H1 (cell line): ENCODE results near the gene YRDC. TPM values are rescaled to one million over a fixed set of nuclear protein-coding genes. Genes with fewer than 3 reads are reported as not detected.

Source experiments
- CTCF ChIA-PET: fragments of 300-600 bp; sonication (Branson Sonifier 250); formaldehyde crosslinking; loops from one replicate; lab custom pipeline; 2021; ENCODE audit not compliant: partially characterized antibody; lab: Charles Lee
- POLR2A ChIA-PET: fragments of 300-600 bp; sonication (Branson Sonifier 250); formaldehyde crosslinking; loops from one replicate; lab custom pipeline; 2021; ENCODE audit warnings: inconsistent platforms; ENCODE audit not compliant: partially characterized antibody; lab: Charles Lee
- DNase-seq, 2 experiments: peaks; one replicate each; pipeline versions ENCODE4 v3.0.0 to v3.0.0-alpha.2; 2010 to 2022; ENCODE audit warnings: low spot score in 2 of 2, low read depth in 1 of 2, mixed read lengths in 1 of 2
- FAIRE-seq: peaks from 2 replicates; lab custom pipeline; 2011; peaks lifted over from hg19 to GRCh38; lab: Jason Lieb, UNC
- H2AFZ ChIP-seq: 2 replicates; pipeline ENCODE4 v1.8.1; 2012; ENCODE audit warnings: low read length, inconsistent platforms
- H2AK5ac ChIP-seq: 2 replicates; pipeline ENCODE4 v1.6.1; 2013; ENCODE audit warnings: low read depth, low read length
- H2BK120ac ChIP-seq: replicated peaks from 2 replicates; pipeline ENCODE3; 2013; ENCODE audit warnings: low read depth, low read length, inconsistent platforms
- H2BK12ac ChIP-seq: 2 replicates; pipeline ENCODE4 v1.6.1; 2013; ENCODE audit warnings: low read depth, low read length
- H2BK15ac ChIP-seq: 2 replicates; pipeline ENCODE4 v1.6.1; 2013; ENCODE audit warnings: low read length
- H2BK20ac ChIP-seq: 2 replicates; pipeline ENCODE4 v1.6.1; 2013; ENCODE audit warnings: low read length
- H2BK5ac ChIP-seq: 2 replicates; pipeline ENCODE4 v1.6.1; 2013; ENCODE audit warnings: low read depth, low read length
- H3K14ac ChIP-seq: 2 replicates; pipeline ENCODE4 v1.6.1; 2013; ENCODE audit warnings: inconsistent platforms; ENCODE audit not compliant: insufficient read length
- H3K18ac ChIP-seq: 2 replicates; pipeline ENCODE4 v1.6.1; 2013; ENCODE audit warnings: low read length; ENCODE audit errors: extremely low read depth
- H3K23ac ChIP-seq: 2 replicates; pipeline ENCODE4 v1.6.1; 2013; ENCODE audit warnings: inconsistent platforms; ENCODE audit not compliant: insufficient read length
- H3K23me2 ChIP-seq: 2 replicates; pipeline ENCODE4 v1.6.1; 2013; ENCODE audit warnings: low read depth, low read length
- H3K27ac ChIP-seq: 2 replicates; pipeline ENCODE4 v1.6.1; 2011; ENCODE audit warnings: low read depth, low read length, inconsistent platforms
- H3K27me3 ChIP-seq, 4 experiments: replicated peaks in 1 of 4; 1 replicate in 1 of 4; 2 replicates in 3 of 4; pipeline versions ENCODE4 v1.6.1 to v1.8.1; 2011 to 2013; ENCODE audit warnings: low read length in 3 of 4, mild to moderate bottlenecking in 3 of 4, inconsistent platforms in 2 of 4, mixed read lengths in 2 of 4, moderate library complexity in 1 of 4; ENCODE audit not compliant: control insufficient read depth in 3 of 4, insufficient read depth in 3 of 4; ENCODE audit errors: extremely low read depth in 1 of 4
- H3K36me3 ChIP-seq, 4 experiments: 2 replicates each; pipeline versions ENCODE4 v1.6.1 to v1.8.1; 2011 to 2013; ENCODE audit warnings: mild to moderate bottlenecking in 4 of 4, low read length in 3 of 4, moderate library complexity in 2 of 4, control low read depth in 1 of 4, inconsistent platforms in 1 of 4; ENCODE audit not compliant: insufficient read depth in 4 of 4, control insufficient read depth in 2 of 4
- H3K4ac ChIP-seq: replicated peaks from 2 replicates; pipeline ENCODE3; 2013; ENCODE audit warnings: low read length, low read depth, mixed read lengths, inconsistent platforms; ENCODE audit not compliant: insufficient read length
- H3K4me1 ChIP-seq, 4 experiments: replicated peaks in 1 of 4; 1 replicate in 1 of 4; 2 replicates in 3 of 4; pipeline versions ENCODE4 v1.6.1 to v1.8.1; 2011 to 2013; ENCODE audit warnings: low read length in 3 of 4, inconsistent platforms in 2 of 4, mixed read lengths in 1 of 4; ENCODE audit not compliant: insufficient read depth in 4 of 4, control insufficient read depth in 3 of 4
- H3K4me2 ChIP-seq, 2 experiments: 2 replicates each; pipeline versions ENCODE4 v1.6.1 to v1.8.1; 2011 to 2013; ENCODE audit warnings: low read depth in 2 of 2, low read length in 2 of 2, control low read depth in 1 of 2, inconsistent platforms in 1 of 2, mild to moderate bottlenecking in 1 of 2; ENCODE audit not compliant: insufficient read depth in 1 of 2
- H3K4me3 ChIP-seq, 4 experiments: fragments of 200-600, 300-600 bp in 1 of 4; sonication (generic), shearing (Covaris generic), sonication (Bioruptor Twin) in 1 of 4; 2 replicates each; pipeline versions ENCODE4 v1.5.1 to v1.8.1; 2011 to 2016; ENCODE audit warnings: low read length in 4 of 4, low read depth in 3 of 4, control low read depth in 2 of 4, inconsistent platforms in 2 of 4, mild to moderate bottlenecking in 2 of 4, mixed read lengths in 1 of 4, moderate library complexity in 1 of 4; ENCODE audit not compliant: insufficient read depth in 2 of 4; ENCODE audit errors: extremely low read depth in 1 of 4
- H3K56ac ChIP-seq: replicated peaks from 2 replicates; pipeline ENCODE3; 2013; ENCODE audit warnings: low read depth, mild to moderate bottlenecking, mixed read lengths, low read length, inconsistent platforms; ENCODE audit not compliant: insufficient read length
- H3K79me1 ChIP-seq: 2 replicates; pipeline ENCODE4 v1.6.1; 2013; ENCODE audit warnings: low read depth, low read length, control low read depth
- H3K79me2 ChIP-seq, 2 experiments: 2 replicates each; pipeline versions ENCODE4 v1.6.1 to v1.8.1; 2012 to 2013; ENCODE audit warnings: low read length in 2 of 2, mild to moderate bottlenecking in 2 of 2, inconsistent platforms in 1 of 2; ENCODE audit not compliant: insufficient read depth in 2 of 2, control insufficient read depth in 1 of 2
- H3K9ac ChIP-seq, 4 experiments: replicated peaks in 1 of 4; 1 replicate in 1 of 4; 2 replicates in 3 of 4; pipeline versions ENCODE4 v1.6.1 to v1.8.1; 2011 to 2013; ENCODE audit warnings: low read depth in 3 of 4, low read length in 3 of 4, control low read depth in 2 of 4, mild to moderate bottlenecking in 2 of 4, moderate library complexity in 2 of 4, inconsistent platforms in 1 of 4; ENCODE audit errors: extremely low read depth in 1 of 4
- H3K9me3 ChIP-seq, 2 experiments: 2 replicates each; pipeline versions ENCODE4 v1.6.1 to v1.8.1; 2012 to 2013; ENCODE audit warnings: mild to moderate bottlenecking in 2 of 2, moderate library complexity in 2 of 2, control low read depth in 1 of 2, inconsistent platforms in 1 of 2, low read depth in 1 of 2, low read length in 1 of 2, mixed read lengths in 1 of 2; ENCODE audit not compliant: insufficient read depth in 2 of 2
- H4K20me1 ChIP-seq, 2 experiments: replicated peaks in 1 of 2; 2 replicates each; pipeline versions ENCODE3 to v1.8.1; 2011 to 2013; ENCODE audit warnings: inconsistent platforms in 2 of 2, low read length in 2 of 2, mild to moderate bottlenecking in 1 of 2; ENCODE audit not compliant: insufficient read depth in 2 of 2, control insufficient read depth in 1 of 2
- H4K5ac ChIP-seq: 2 replicates; pipeline ENCODE4 v1.6.1; 2013; ENCODE audit warnings: low read length, low read depth, mixed read lengths, inconsistent platforms; ENCODE audit not compliant: insufficient read length
- H4K8ac ChIP-seq: 2 replicates; pipeline ENCODE4 v1.8.0; 2013; ENCODE audit warnings: mild to moderate bottlenecking, moderate library complexity, low read length, inconsistent platforms; ENCODE audit not compliant: insufficient read depth; ENCODE audit errors: extremely low read depth
- H4K91ac ChIP-seq: replicated peaks from 2 replicates; pipeline ENCODE3; 2013; ENCODE audit warnings: low read length, mixed read lengths, inconsistent platforms; ENCODE audit not compliant: insufficient read length
- BCL11A ChIP-seq, 2 experiments: IDR thresholded peaks; one replicate each; pipeline ENCODE4 v1.6.1; 2011; ENCODE audit warnings: low read depth in 2 of 2, low read length in 2 of 2, mild to moderate bottlenecking in 2 of 2
- CBX5 ChIP-seq: fragments of 300-800, 300-1000 bp; sonication (generic); IDR thresholded peaks from 2 replicates; pipeline ENCODE4 v1.7.1; 2016; ENCODE audit warnings: antibody characterized with exemption, low read length, low read depth
- EGR1 ChIP-seq: IDR thresholded peaks from 2 replicates; pipeline ENCODE4 v1.6.1; 2011; ENCODE audit warnings: low read depth, low read length, borderline replicate concordance
- HDAC2 ChIP-seq, 2 experiments: fragments of 300-600 bp in 1 of 2; sonication (generic) in 1 of 2; IDR thresholded peaks; 2 replicates each; pipeline ENCODE4 v1.6.1; 2011 to 2012; ENCODE audit warnings: low read depth in 2 of 2, low read length in 2 of 2, mild to moderate bottlenecking in 2 of 2, moderate library complexity in 2 of 2, borderline replicate concordance in 1 of 2, inconsistent platforms in 1 of 2
- RFX5 ChIP-seq: IDR thresholded peaks from 2 replicates; pipeline ENCODE4 v1.6.1; 2011; ENCODE audit warnings: low read depth, low read length, improper control_type of control experiment, borderline replicate concordance
- TBP ChIP-seq: IDR thresholded peaks from 2 replicates; pipeline ENCODE4 v1.6.1; 2011; ENCODE audit warnings: low read depth, low read length, improper control_type of control experiment
- YY1 ChIP-seq: IDR thresholded peaks from 2 replicates; pipeline ENCODE4 v1.6.1; 2011; ENCODE audit warnings: low read depth, mild to moderate bottlenecking, low read length
- WGBS, 2 experiments: shearing (Covaris generic) in 1 of 2; methylation state at CpG; one replicate each; pipeline versions ENCODE4 v1.1.6 to v1.1.7; 2013 to 2015; ENCODE audit warnings: low lambda C conversion rate in 2 of 2, mixed read lengths in 2 of 2, inconsistent platforms in 1 of 2, low coverage in 1 of 2, missing lambda C conversion rate in 1 of 2; ENCODE audit not compliant: insufficient replicate concordance in 2 of 2, insufficient coverage in 1 of 2, insufficient read length in 1 of 2; ENCODE audit errors: extremely low coverage in 1 of 2, missing lambda C conversion rate in 1 of 2; 5-methylcytosine and 5-hydroxymethylcytosine counted together
- polyA plus RNA-seq, 7 experiments: library from polyadenylated mRNA; depleted of rRNA in 3 of 7; stranded (reverse) in 5 of 7; unstranded in 2 of 7; fragments of >200 nt in 5 of 7; fragments of 200-250 nt in 2 of 7; gene quantifications; 1 replicate in 5 of 7; 2 replicates in 1 of 7; 4 replicates in 1 of 7; pipeline versions ENCODE4 v1.2.1 to v1.2.3, GENCODE V29; 2011 to 2013; ENCODE audit warnings: missing spikeins in 2 of 7, mixed read lengths in 2 of 7
- total RNA-seq: library from RNA; stranded (reverse); fragmentation: NEBNext Ultra II Directional; extraction: Animal tissue kit (Norgen Biotek cat#: 25700); gene quantifications from 2 replicates; pipeline ENCODE4 v1.2.1, GENCODE V29; 2021
- TF ChIP-seq, protein P1 (sequence below), 3 experiments: IDR thresholded peaks; 1 replicate in 2 of 3; 2 replicates in 1 of 3; pipeline versions ENCODE4 v1.5.1 to v1.6.1; 2011; ENCODE audit warnings: low read length in 3 of 3, mild to moderate bottlenecking in 3 of 3, inconsistent platforms in 2 of 3, low read depth in 1 of 3, moderate library complexity in 1 of 3; ENCODE audit not compliant: insufficient read depth in 1 of 3; ENCODE audit errors: control extremely low read depth in 1 of 3
- TF ChIP-seq, protein P2 (sequence below): IDR thresholded peaks from 2 replicates; pipeline ENCODE4 v1.6.1; 2012; ENCODE audit warnings: inconsistent platforms

Gene YRDC
- total and polyA plus RNA-seq, 2 of the 8 experiments (the other 6 are each of a cell fraction or from before 2014, with no cell fraction given): 21.1 to 21.6 TPM

DNA sequence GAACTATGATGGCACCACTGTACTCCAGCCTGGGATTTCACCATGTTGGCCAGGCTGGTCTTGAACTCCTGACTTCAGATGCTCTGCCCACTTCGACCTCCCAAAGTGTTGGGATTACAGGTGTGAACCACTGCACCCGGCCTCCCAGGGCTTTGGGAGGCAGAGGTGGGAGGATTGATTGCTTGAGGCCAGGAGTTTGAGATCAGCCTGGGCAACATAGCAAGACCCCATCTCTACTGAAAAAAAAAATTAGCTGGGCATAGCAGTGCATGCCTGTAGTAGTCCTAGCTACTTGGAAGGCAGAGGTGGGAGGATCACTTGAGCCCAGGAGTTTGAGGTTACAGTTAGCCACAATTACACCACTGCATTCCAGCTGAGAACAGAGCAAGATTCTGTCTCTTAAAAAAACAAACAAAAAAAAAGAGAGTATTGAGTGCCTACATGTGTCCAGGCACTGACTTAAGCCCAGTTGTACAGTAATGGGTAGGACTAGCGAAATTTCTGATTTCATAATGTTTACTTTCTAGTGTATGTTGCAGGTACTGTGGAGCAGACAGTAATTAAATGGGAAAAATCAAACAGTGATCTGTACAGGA lies 10.2 kb downstream of the YRDC start:
- H3K23ac ChIP-seq: no peak overlapping the region
- H3K56ac ChIP-seq: no peak overlapping the region
- H4K91ac ChIP-seq: no peak overlapping the region
- H3K27ac ChIP-seq: no peak overlapping the region
- 90% methylated on average over 3 of the region's 3 CpGs; no CpG with 5 or more reads in 1 of the 2 experiments for WGBS, 2 experiments
- DNase-seq (no peak), FAIRE-seq (no peak)
- H4K20me1 ChIP-seq: peaks cover 0 to 11% of the 10 kb centered on the region in 2 experiments
- no peak overlapping the region for H2BK20ac ChIP-seq
- POLR2A ChIA-PET: interaction anchor here (1.5 to 4.3 kb wide), 2 partner anchors 10 to 62 kb away, joined by 4 to 26 read pairs; partner anchors contain the start of genes C1orf122, MTF1 and YRDC
- no peak overlapping the region for H4K8ac ChIP-seq
- no peak overlapping the region for H3K4me2 ChIP-seq
- H3K27me3 ChIP-seq: peaks cover 10 to 24% (median 21%) of the 10 kb centered on the region in 4 experiments
- no peak overlapping the region for H2BK15ac ChIP-seq
- no peak overlapping the region for H2AK5ac ChIP-seq
- no peak overlapping the region for H2AFZ ChIP-seq
- CTCF ChIA-PET: interaction anchor here (0.7 to 1.3 kb wide), 3 partner anchors 35 to 147 kb away, joined by 3 to 4 read pairs (median 3); no protein-coding TSS in a partner anchor
- peaks cover 0 to 7% (median 5%) of the 10 kb centered on the region in 4 experiments; a peak in 6 of 7 replicates for H3K4me1 ChIP-seq
- no peaks in the 10 kb centered on the region for H3K79me2 ChIP-seq
- H3K14ac ChIP-seq: no peak overlapping the region
- H3K79me1 ChIP-seq: no peaks in the 10 kb centered on the region
- H3K36me3 ChIP-seq: peaks cover 0 to 15% (median 2%) of the 10 kb centered on the region in 4 experiments; a peak in 4 of 8 replicates
- peaks cover 8% of the 10 kb centered on the region for H3K23me2 ChIP-seq
- H2BK12ac ChIP-seq: no peak overlapping the region
- H3K4ac ChIP-seq: no peak overlapping the region
- H2BK120ac ChIP-seq: no peak overlapping the region
- no peak overlapping the region for H2BK5ac ChIP-seq
- no peak overlapping the region for H3K4me3 ChIP-seq
- H4K5ac ChIP-seq: no peak overlapping the region
- H3K18ac ChIP-seq: no peak overlapping the region
- no peaks in the 10 kb centered on the region for H3K9me3 ChIP-seq
- no peak overlapping the region for H3K9ac ChIP-seq
- TF ChIP-seq CBX5: no peak
- TF ChIP-seq YY1: no peak
- TF ChIP-seq BCL11A (IDR thresholded peaks at IDR 0.05; ENCODE audit: low read depth in 2 of 2, low read length in 2 of 2): no peak
- TF ChIP-seq TBP: no peak
- TF ChIP-seq, protein P1, sequence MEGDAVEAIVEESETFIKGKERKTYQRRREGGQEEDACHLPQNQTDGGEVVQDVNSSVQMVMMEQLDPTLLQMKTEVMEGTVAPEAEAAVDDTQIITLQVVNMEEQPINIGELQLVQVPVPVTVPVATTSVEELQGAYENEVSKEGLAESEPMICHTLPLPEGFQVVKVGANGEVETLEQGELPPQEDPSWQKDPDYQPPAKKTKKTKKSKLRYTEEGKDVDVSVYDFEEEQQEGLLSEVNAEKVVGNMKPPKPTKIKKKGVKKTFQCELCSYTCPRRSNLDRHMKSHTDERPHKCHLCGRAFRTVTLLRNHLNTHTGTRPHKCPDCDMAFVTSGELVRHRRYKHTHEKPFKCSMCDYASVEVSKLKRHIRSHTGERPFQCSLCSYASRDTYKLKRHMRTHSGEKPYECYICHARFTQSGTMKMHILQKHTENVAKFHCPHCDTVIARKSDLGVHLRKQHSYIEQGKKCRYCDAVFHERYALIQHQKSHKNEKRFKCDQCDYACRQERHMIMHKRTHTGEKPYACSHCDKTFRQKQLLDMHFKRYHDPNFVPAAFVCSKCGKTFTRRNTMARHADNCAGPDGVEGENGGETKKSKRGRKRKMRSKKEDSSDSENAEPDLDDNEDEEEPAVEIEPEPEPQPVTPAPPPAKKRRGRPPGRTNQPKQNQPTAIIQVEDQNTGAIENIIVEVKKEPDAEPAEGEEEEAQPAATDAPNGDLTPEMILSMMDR (IDR thresholded peaks at IDR 0.05; ENCODE audit: control extremely low read depth in 1 of 3, insufficient read depth in 1 of 3, low read depth in 1 of 3, low read length in 3 of 3): no peak
- no peak for TF ChIP-seq EGR1
- no peak for TF ChIP-seq HDAC2 (IDR thresholded peaks at IDR 0.05; ENCODE audit: borderline replicate concordance in 1 of 2, low read depth in 2 of 2, low read length in 2 of 2)
- no peak for TF ChIP-seq RFX5
- TF ChIP-seq, protein P2, sequence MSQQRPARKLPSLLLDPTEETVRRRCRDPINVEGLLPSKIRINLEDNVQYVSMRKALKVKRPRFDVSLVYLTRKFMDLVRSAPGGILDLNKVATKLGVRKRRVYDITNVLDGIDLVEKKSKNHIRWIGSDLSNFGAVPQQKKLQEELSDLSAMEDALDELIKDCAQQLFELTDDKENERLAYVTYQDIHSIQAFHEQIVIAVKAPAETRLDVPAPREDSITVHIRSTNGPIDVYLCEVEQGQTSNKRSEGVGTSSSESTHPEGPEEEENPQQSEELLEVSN: no peak
